Vein endothelial cell (primary cell): Measurements from ENCODE around the gene MRPL14. TPM values are rescaled to one million over a fixed set of nuclear protein-coding genes. Genes with fewer than 3 reads are reported as not detected.

Experiments used
- total RNA-seq: library from RNA; depleted of rRNA; stranded (reverse); fragments of >200 nt; gene quantifications from 2 replicates; pipeline ENCODE4 v1.2.3, GENCODE V29; 2012

MRPL14 gene
- 46.9 and 55.2 TPM in 2 replicates for total RNA-seq

DNA sequence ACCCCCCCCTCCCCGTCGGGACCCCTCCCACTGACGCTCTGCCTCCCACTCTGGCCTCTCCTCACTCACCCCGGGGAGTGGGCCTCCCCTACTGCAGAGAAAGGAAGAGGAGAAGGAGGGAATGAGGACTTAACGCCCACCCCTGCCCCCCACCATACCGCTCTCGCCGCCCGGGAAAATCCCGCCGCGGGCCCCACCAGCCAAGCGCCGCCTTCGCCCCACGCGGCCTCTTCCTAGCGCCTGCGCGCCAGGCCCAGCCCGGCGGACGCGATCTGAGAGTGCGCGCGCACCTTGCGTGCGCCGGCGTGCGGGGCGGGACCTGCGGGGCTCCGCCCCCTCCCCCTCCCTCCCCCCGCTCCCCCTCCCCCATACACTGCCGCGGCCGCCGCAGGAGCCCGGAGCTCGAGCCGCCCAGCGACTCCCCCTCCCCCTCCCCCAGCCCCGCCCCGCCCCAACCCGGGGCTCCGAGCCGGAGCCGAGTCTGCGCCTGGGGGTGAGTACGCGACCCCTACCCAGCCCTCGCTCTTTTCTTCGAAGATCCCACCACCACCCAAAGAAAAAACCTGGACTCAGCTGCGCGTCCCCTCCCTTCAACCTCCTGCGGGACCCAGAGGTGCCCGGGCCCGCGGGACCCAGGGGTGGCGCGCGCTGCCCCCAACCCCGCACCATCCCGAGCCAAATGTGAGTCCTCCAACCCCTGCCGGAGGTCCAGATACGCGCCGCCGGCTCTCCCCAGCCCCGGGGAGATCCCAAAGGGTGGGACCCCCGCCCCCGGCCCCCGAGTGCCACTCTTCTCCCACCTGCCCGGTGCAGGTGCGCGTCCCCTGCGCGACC is at the start of gene MRPL14, which contains the start of gene TMEM63B:
MRPL14 (minus strand) TSS at position 267 of the 834 bp plus-strand sequence. CDS start 10,841 bp downstream, outside the sequence.
TMEM63B (plus strand) TSS at position 369 of the 834 bp plus-strand sequence. CDS start 7,031 bp downstream, outside the sequence.

DNA sequence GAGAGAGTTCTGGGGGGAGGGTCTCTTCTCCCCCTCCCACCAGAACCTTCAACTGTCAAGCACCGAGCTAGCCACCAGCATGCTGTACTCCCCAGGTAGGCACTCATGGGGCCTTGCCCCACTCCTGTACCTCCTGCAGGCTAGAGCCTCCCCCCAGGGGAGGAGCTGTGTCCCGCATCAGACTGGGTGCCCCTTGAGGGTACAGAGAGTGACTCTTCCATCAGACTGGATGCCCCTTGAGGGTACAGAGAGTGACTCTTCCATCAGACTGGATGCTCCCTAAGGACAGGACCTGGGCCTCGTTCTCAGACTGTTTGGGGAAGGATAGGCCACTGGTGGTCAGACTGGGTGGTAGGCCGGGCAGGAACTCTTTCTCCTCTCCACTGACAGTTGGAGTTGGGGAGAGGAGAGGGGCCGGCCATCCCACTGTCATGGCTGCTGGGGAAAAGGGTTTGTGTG is 31.5 kb upstream of the MRPL14 start, which contains the start of gene CAPN11:
CAPN11 (plus strand) TSS at position 51 of the 459 bp plus-strand sequence; CDS start at position 80, 29 bp downstream.

Other genes with a start within 250 kb of the MRPL14 start
- 34.3 and 38.6 TPM in 2 replicates for gene TMEM63B, start 102 bp upstream of the MRPL14 start, total RNA-seq
- gene CAPN11, start 31.4 kb upstream of the MRPL14 start, total RNA-seq, result 0.65 and 1.1 TPM in 2 replicates
- gene MYMX, start 89.5 kb upstream of the MRPL14 start, total RNA-seq, result 0.96 and 0.98 TPM in 2 replicates
- 131 and 150 TPM in 2 replicates for gene SLC29A1, start 96.1 kb upstream of the MRPL14 start, total RNA-seq
- 1,245 and 1,641 TPM in 2 replicates for gene HSP90AB1, start 119.6 kb upstream of the MRPL14 start, total RNA-seq
- 58.1 and 76.8 TPM in 2 replicates for gene SLC35B2, start 130.1 kb upstream of the MRPL14 start, total RNA-seq
- 25.5 and 30.8 TPM in 2 replicates for gene NFKBIE, start 138.1 kb upstream of the MRPL14 start, total RNA-seq
- gene TMEM151B, start 143.0 kb upstream of the MRPL14 start, total RNA-seq, result 0.38 and 0.65 TPM in 2 replicates
- gene AARS2, start 185.9 kb upstream of the MRPL14 start, total RNA-seq, result 11.0 and 14.4 TPM in 2 replicates
- gene SPATS1, start 215.2 kb upstream of the MRPL14 start, total RNA-seq, result not detected in 2 replicates